HG02642 (cell line): ENCODE results near the gene CCDC167.

Experiments used
- ATAC-seq: cut with Tn5 transposase; IDR thresholded peaks from one replicate; pipeline ENCODE4 v1.9.1; 2021; ENCODE audit warnings: mild to moderate bottlenecking; ENCODE audit not compliant: unreplicated experiment, poor library complexity

The CCDC167 gene

DNA sequence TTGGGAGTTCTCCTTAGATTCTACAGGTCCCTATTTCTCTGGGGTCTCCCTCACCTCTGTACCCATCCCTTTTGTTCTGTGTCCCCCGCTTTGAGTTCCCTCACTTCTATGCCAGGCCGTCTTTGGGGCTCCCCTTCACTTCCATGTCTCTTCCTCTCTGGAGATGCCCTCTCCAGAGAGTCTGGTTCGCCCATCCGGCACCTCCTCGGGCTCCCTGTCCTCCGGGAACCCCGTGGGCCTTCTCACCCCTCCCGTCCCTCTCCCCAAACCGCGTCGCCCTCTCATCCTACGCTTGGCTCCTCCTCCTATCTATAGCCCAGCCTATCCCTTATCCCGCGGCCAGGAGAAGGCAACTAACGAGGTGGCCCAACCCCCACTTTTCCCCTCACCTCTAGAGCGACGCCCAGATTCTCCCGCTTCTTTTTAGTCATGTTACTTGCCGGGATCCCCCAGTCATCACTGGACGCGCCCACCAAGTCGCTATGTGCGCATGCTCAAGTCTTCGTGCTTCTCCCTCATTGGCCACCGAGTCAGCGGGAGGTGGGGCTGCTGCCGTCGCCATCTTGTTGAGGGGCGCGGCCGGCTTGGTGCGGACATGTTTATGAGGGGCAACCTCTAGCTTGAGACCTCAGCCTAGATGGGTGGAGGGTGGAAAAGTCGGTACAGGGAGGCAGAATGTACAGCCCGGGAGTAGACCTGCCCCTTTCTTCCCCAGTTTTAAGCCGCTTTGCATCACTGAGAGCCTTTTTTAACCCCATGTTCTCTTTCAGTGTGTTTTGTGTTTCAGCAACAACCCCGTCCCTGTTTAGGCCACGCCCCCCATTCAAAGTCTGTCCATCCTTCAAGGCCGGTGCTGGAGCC is at the start of gene CCDC167:
Gene CCDC167 (minus strand): TSS at position 461 of the 861 bp plus-strand sequence. CDS start 30 bp downstream, at position 431.
- peak; percentile 90 for ATAC-seq

DNA sequence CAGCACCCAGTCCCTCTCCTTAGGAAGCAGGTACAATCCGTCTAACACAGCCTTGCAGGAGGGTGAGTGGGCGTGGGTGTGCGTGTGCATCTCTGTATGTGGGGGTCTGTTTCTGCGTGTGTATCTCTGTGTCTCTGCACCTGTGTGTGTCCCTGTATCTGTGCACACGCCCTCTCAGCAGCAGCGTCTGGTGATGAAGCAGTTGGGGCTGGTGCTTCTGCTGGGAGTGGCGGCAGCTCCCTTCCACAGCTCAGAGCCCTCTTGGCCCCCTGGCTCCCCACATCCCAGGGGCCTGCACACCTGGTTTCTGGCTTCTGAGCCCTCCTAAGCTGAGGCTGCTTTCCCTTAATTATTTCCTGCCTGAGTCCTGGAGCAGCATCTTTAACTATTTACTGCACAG is 49.5 kb upstream of the CCDC167 start:
- no peak for ATAC-seq

GRCh38 chr6:37548067-37548674 is 48.5 kb upstream of the CCDC167 start:
- ATAC-seq, result no peak

GRCh38 chr6:37547564-37548061 is 47.9 kb upstream of the CCDC167 start:
- no peak for ATAC-seq

- ATAC-seq, result no peak
These were observed 46.6 kb upstream of the CCDC167 start for GRCh38 chr6:37546141-37546871.

GRCh38 chr6:37544530-37544929 is 44.8 kb upstream of the CCDC167 start:
- ATAC-seq, result no peak

DNA sequence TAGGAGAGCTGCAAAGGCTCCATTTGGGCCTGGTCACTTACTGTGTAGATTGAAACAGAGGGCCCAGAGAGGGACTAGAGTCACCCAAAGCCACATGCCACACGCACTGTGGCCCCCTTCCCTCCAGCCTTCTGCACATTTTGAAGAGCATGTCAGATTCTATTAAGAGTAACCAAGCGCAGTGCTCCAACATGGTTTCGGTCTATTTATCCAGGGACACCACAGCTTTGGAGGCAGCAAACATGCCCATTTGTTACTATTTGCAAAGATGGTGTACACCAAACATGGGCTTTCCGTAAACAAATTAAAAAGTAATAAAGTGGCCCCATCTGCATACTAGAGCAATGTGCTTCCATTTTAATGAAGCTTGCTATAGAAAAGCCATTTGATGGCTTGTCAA is 43.7 kb upstream of the CCDC167 start:
- no peak for ATAC-seq

DNA sequence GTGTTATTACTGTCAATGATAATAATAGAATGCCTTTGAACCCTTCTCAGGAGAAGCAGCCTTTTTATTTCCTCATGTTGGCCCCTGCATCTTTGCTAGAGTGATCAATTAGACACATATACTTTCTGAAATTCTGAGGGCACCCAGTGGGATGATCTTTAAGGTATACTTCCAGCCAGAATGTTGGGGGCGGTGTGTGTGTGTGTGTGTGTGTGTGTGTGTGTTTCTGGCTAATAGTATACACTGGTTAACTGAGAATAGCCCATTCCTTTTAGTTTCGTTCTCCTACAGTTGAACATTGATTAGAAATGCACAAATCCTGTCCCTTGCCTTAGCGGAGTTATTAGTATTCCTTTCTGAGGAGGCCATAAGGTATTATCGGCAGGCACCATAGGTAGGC is 41.7 kb upstream of the CCDC167 start:
- no peak for ATAC-seq

GRCh38 chr6:37540390-37540789 is 40.7 kb upstream of the CCDC167 start:
- no peak for ATAC-seq

DNA sequence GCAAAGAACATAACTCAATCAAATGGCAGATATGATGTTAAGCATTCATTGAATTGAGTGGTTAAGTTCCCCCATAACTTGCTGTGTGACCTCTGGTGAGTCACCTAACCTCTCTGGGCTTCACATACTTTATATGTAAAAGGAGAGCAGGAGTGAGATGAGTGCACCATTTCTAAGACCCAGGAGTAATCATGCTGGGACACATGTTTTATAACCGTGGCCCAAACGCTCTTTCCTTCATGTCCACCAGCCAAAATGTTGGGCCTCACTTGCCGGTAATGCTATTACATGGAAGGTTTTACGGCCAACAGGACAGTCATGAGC is 40.3 kb upstream of the CCDC167 start:
- no peak for ATAC-seq

DNA sequence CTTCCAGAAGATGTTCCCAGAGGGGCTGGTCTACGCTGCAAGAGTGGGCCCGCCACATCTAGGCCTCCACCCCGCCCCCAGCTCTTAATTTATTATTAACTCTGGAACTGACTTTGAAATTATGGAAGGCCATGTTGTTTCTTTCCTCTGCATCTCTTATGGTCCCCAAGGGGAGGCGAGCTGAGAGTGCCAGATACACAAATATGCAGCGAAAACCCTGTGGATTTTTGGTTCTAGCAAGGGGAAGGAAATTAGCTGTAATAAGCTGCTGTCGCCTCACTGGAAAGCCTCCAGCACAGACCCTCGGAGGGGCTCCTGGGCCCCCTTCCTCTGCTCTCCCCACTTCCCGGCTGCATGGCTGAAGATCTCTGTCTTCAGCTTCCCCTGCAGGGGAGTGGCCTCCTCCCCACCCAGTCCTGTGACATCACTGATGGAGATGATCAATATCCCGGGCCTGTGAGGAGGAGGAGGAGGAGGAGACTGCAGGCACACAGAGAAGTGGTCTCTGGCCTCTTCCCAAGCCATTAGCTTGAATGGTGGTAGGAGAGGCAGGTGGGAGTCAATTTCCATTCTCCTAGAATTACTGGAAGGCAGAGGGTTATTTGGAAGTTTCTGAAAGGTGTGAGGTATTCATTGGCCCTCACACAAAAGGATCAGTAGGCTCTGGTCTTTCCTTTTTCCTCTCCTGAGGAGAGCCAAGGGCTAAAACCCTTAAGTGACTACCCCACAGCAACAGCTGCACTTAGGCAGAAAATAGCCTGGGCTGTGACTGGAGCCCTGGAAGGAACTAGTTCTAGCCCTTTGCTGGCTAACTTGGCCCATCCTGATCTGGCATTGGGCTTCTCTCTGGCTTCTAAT is 39.7 kb upstream of the CCDC167 start:
- no peak for ATAC-seq

GRCh38 chr6:37538107-37538506 is 38.4 kb upstream of the CCDC167 start:
- no peak for ATAC-seq

DNA sequence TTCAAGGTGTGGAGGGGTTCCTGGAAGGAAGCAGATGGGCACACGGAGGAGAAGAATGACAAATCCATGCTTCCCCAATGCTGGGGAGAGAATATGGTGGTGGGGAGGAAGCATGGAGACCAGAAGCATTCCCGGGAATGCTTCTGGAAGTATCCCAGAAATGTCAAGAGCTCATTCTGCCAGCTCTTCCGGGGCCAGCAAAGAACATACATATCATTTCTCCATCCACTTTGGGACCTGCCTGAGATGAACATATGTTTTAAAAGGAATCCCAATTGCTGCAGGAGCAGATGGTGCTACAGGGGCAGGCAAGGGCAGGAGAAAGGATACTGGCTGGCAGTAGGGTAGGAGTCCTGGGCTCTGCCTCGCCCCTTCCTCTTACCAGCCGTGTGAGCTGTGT is 37.9 kb upstream of the CCDC167 start:
- no peak for ATAC-seq

GRCh38 chr6:37536491-37537190 is 36.9 kb upstream of the CCDC167 start:
- ATAC-seq, result peak; percentile 5

GRCh38 chr6:37535759-37536490 is 36.2 kb upstream of the CCDC167 start:
- ATAC-seq, result peak; percentile 52

- ATAC-seq, result no peak
These were observed 35.7 kb upstream of the CCDC167 start for GRCh38 chr6:37535428-37535758.

GRCh38 chr6:37534893-37535292 is 35.2 kb upstream of the CCDC167 start:
- ATAC-seq, result no peak

DNA sequence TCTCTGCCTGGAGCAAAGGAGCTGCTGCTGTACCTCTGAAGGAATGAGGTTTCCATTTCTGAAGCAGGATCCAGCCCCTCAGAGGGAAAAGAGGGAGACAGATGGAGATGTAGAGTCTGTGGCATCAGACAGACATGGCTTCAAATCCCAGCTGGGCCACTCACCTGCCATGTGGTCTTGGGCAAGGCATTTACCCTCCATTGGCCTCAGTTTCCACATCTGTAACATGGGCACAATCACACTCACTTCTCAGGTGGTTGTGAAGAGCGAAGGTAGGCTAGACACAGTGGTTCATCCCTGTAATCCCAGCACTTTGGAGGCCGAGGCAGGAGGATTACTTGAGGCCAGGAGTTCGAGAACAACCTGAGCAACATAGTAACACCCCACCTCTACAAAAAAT is 32.4 kb upstream of the CCDC167 start:
- no peak for ATAC-seq

DNA sequence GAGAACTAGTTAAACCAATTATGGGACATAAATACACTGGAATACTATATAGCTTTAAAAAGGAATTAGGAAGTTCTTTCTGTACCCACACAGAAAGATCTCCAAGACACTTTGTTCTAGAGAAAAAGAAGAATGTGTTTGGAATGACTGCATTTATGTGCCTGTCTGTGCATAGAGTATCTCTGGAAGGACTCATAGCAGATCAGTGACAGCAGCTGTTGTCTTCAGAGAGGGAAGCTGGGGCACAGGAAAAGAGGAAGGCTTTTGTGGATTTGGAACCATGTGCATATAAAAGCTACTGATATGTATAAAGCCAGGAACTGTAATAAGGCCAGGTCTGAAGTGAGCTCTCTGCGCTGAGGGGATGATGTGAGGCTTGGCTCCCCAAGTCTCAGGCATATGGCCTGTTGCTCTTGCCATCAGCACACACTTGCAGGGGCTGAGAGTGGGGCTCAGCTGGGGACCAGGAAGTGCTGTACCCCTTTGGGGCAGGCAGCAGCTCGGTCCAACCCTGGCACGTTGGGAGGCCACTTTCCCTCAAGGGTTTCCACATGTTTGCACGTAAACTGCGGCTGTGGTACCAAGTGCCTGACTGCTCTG is 31.8 kb upstream of the CCDC167 start:
- no peak for ATAC-seq
